ENCODE data around the gene WIPI1. TPM values are rescaled to one million over a fixed set of nuclear protein-coding genes. Genes with fewer than 3 reads are reported as not detected.

The WIPI1 gene
- total RNA-seq, 1 experiment from 2014 or later = 21.8 TPM

GRCh38 chr17:68468334-68468733 lies 11.0 kb upstream of the WIPI1 start:
- no peaks in the 10 kb centered on the region for H3K27me3 ChIP-seq (replicated peaks; ENCODE audit: control insufficient read depth, insufficient read depth, low read length)
- Mint-ChIP-seq H3K27me3 (ENCODE audit: insufficient read depth, unreplicated experiment) (peaks cover 2% of the 10 kb centered on the region), H3K36me3 (ENCODE audit: insufficient read depth, unreplicated experiment) (no peaks in the 10 kb centered on the region), H3K27ac (ENCODE audit: unreplicated experiment) (no peak overlapping the region), H3K9me3 (ENCODE audit: unreplicated experiment) (peaks cover 14% of the 10 kb centered on the region), H3K4me3 (ENCODE audit: unreplicated experiment) (no peak overlapping the region), H3K4me1 (ENCODE audit: low read depth, unreplicated experiment) (no peaks in the 10 kb centered on the region)
- TF ChIP-seq CTCF (IDR thresholded peaks at IDR 0.05; ENCODE audit: insufficient read depth in 1 of 2, low read depth in 1 of 2, low read length in 1 of 2, severe bottlenecking in 1 of 2, unreplicated experiment in 1 of 2) = no peak
- intact Hi-C loops (cut with micrococcal nuclease; ENCODE audit: unreplicated experiment) = loop anchor here (5.0 to 10.0 kb wide), 2 partner anchors 146 to 779 kb away; no protein-coding TSS in a partner anchor
- peaks cover 3% of the 10 kb centered on the region; the same call in 1 of the 2 replicates for H3K9me3 ChIP-seq
- ChIA-PET CTCF (no interaction called here), POLR2A (no interaction called here)
- no TSS peak for BruUV-seq (replicated peaks)
- no peaks in the 10 kb centered on the region for H3K36me3 ChIP-seq (ENCODE audit: control insufficient read depth, insufficient read depth, low read length)
- DNase-seq = no peak
- H3K4me1 ChIP-seq = no peaks in the 10 kb centered on the region
- no peak overlapping the region for H3K4me3 ChIP-seq (ENCODE audit: low read depth, low read length)

GRCh38 chr17:68463211-68464019 lies 6.1 kb upstream of the WIPI1 start:
- ChIA-PET POLR2A (no interaction called here), CTCF (interaction anchor here (0.7 kb wide), 1 partner anchor 65 kb away, joined by 3 read pairs; no protein-coding TSS in a partner anchor)
- no TSS peak for BruUV-seq (replicated peaks)
- H3K4me3 ChIP-seq (ENCODE audit: low read depth, low read length) = no peak overlapping the region
- Mint-ChIP-seq H3K27ac (ENCODE audit: unreplicated experiment) (no peak overlapping the region), H3K4me1 (ENCODE audit: low read depth, unreplicated experiment) (peaks cover 3% of the 10 kb centered on the region), H3K9me3 (ENCODE audit: unreplicated experiment) (peaks cover under 1% of the 10 kb centered on the region), H3K36me3 (ENCODE audit: insufficient read depth, unreplicated experiment) (no peaks in the 10 kb centered on the region), H3K4me3 (ENCODE audit: unreplicated experiment) (no peak overlapping the region), H3K27me3 (ENCODE audit: insufficient read depth, unreplicated experiment) (peaks cover 3% of the 10 kb centered on the region)
- DNase-seq = no peak
- no peaks in the 10 kb centered on the region for H3K36me3 ChIP-seq (ENCODE audit: control insufficient read depth, insufficient read depth, low read length)
- 0 out of 2 replicates have a peak, but pooled peaks cover 3% of the 10 kb centered on the region for H3K4me1 ChIP-seq
- H3K9me3 ChIP-seq = no peaks in the 10 kb centered on the region
- intact Hi-C loops (cut with micrococcal nuclease; ENCODE audit: unreplicated experiment) = loop anchor here (1.0 to 10.0 kb wide), 5 partner anchors 27 to 263 kb away; no protein-coding TSS in a partner anchor
- TF ChIP-seq CTCF (IDR thresholded peaks at IDR 0.05; ENCODE audit: insufficient read depth in 1 of 2, low read depth in 1 of 2, low read length in 1 of 2, severe bottlenecking in 1 of 2, unreplicated experiment in 1 of 2) = peak in 1 of 2 experiments; percentile 7
- no peaks in the 10 kb centered on the region for H3K27me3 ChIP-seq (replicated peaks; ENCODE audit: control insufficient read depth, insufficient read depth, low read length)

GRCh38 chr17:68462381-68463210 lies 5.3 kb upstream of the WIPI1 start:
- DNase-seq = peak; percentile 79 to 86
- intact Hi-C loops (cut with micrococcal nuclease; ENCODE audit: unreplicated experiment) = loop anchor here (1.0 to 10.0 kb wide), 5 partner anchors 26 to 262 kb away; no protein-coding TSS in a partner anchor
- 0 out of 2 replicates have a peak, but pooled peaks cover 3% of the 10 kb centered on the region for H3K4me1 ChIP-seq
- H3K27me3 ChIP-seq (replicated peaks; ENCODE audit: control insufficient read depth, insufficient read depth, low read length) = no peaks in the 10 kb centered on the region
- peak; percentile 67 to 79 for TF ChIP-seq CTCF (IDR thresholded peaks at IDR 0.05; ENCODE audit: insufficient read depth in 1 of 2, low read depth in 1 of 2, low read length in 1 of 2, severe bottlenecking in 1 of 2, unreplicated experiment in 1 of 2)
- H3K36me3 Mint-ChIP-seq (ENCODE audit: insufficient read depth, unreplicated experiment) = no peaks in the 10 kb centered on the region
- peaks cover 8% of the 10 kb centered on the region for H3K4me1 Mint-ChIP-seq (ENCODE audit: low read depth, unreplicated experiment)
- no peak overlapping the region for H3K4me3 ChIP-seq (ENCODE audit: low read depth, low read length)
- H3K27ac Mint-ChIP-seq (ENCODE audit: unreplicated experiment) = no peak overlapping the region
- H3K27me3 Mint-ChIP-seq (ENCODE audit: insufficient read depth, unreplicated experiment) = peaks cover 3% of the 10 kb centered on the region
- ChIA-PET CTCF (interaction anchor here (1.0 to 1.1 kb wide), 3 partner anchors 26 to 263 kb away, joined by 3 to 5 read pairs (median 3); no protein-coding TSS in a partner anchor), POLR2A (no interaction called here)
- no peaks in the 10 kb centered on the region for H3K36me3 ChIP-seq (ENCODE audit: control insufficient read depth, insufficient read depth, low read length)
- H3K9me3 Mint-ChIP-seq (ENCODE audit: unreplicated experiment) = no peaks in the 10 kb centered on the region
- BruUV-seq (replicated peaks) = no TSS peak
- H3K4me3 Mint-ChIP-seq (ENCODE audit: unreplicated experiment) = no peak overlapping the region
- H3K9me3 ChIP-seq = no peaks in the 10 kb centered on the region
